Neural cell (in vitro differentiated cells): Measurements from ENCODE around the gene VSIG10L.

Experiments
- EZH2 ChIP-seq: fragments of 200-600, 300-800 bp; shearing (Covaris generic), sonication (generic); IDR thresholded peaks from 2 replicates; pipeline ENCODE4 v1.6.1; 2014; ENCODE audit warnings: antibody characterized with exemption, low read length, borderline replicate concordance, mild to moderate bottlenecking; ENCODE audit not compliant: insufficient read depth, poor library complexity, severe bottlenecking
- MXI1 ChIP-seq: fragments of 450-650 bp; conservative IDR thresholded peaks from 2 replicates; pipeline ENCODE4 v1.6.1; 2014; ENCODE audit warnings: antibody characterized with exemption, mild to moderate bottlenecking; ENCODE audit not compliant: poor library complexity, severe bottlenecking
- TAF1 ChIP-seq: IDR thresholded peaks from 2 replicates; pipeline ENCODE4 v1.6.1; 2012; ENCODE audit warnings: low read depth
- TF ChIP-seq, protein P1 (sequence below): fragments of 450-650 bp; IDR thresholded peaks from 2 replicates; pipeline ENCODE4 v1.5.1; 2014; ENCODE audit warnings: antibody characterized with exemption, mild to moderate bottlenecking, moderate library complexity; ENCODE audit not compliant: poor library complexity, severe bottlenecking

DNA sequence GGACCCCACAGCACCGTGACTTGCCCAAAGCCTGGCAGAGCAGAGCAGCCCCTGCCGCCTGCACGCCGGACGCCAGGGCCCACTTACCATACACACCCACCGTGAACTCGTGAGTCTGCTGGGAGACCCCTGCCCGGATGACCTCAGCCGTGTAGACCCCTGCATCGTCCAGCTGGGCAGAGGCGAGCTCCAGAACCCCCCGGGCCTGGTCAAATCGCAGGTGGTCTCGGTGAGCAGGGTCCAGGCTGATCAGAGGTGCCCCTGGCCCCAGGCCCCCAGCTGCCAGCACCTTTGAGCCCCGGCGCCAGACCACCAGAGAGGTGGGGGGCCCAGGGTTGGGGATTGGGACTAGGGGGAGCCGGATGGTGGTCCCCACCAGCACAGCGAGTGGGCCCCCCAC lies 873 bp downstream of the VSIG10L start:
- TF ChIP-seq, protein P1, sequence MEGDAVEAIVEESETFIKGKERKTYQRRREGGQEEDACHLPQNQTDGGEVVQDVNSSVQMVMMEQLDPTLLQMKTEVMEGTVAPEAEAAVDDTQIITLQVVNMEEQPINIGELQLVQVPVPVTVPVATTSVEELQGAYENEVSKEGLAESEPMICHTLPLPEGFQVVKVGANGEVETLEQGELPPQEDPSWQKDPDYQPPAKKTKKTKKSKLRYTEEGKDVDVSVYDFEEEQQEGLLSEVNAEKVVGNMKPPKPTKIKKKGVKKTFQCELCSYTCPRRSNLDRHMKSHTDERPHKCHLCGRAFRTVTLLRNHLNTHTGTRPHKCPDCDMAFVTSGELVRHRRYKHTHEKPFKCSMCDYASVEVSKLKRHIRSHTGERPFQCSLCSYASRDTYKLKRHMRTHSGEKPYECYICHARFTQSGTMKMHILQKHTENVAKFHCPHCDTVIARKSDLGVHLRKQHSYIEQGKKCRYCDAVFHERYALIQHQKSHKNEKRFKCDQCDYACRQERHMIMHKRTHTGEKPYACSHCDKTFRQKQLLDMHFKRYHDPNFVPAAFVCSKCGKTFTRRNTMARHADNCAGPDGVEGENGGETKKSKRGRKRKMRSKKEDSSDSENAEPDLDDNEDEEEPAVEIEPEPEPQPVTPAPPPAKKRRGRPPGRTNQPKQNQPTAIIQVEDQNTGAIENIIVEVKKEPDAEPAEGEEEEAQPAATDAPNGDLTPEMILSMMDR = no peak
- TF ChIP-seq EZH2 = no peak
- TF ChIP-seq MXI1 = no peak
- TF ChIP-seq TAF1 = no peak
